OCI-LY7 (cell line): ENCODE results near the gene ANKRD30A.

Source experiments
- CTCF ChIP-seq: fragments of 200-600 bp; sonication (generic); conservative IDR thresholded peaks from 2 replicates; pipeline ENCODE4 v1.5.1; 2014; ENCODE audit warnings: mild to moderate bottlenecking, antibody characterized with exemption, low read length, moderate library complexity, mixed read lengths
- EZH2phosphoT487 ChIP-seq: fragments of 200-600 bp; sonication (generic); IDR thresholded peaks from 2 replicates; pipeline ENCODE4 v1.6.1; 2018; ENCODE audit warnings: low read depth, borderline replicate concordance, mild to moderate bottlenecking, mixed run types, antibody characterized with exemption, low read length, moderate library complexity, mixed read lengths

- TF ChIP-seq EZH2phosphoT487 (no peak), CTCF (no peak)
Measured at GRCh38 chr10:37125191-37125732, at the start of gene ANKRD30A.
